Prostate gland (tissue), 2 donors: ENCODE measurements around the gene FAM241B. TPM values are rescaled to one million over a fixed set of nuclear protein-coding genes. Genes with fewer than 3 reads are reported as not detected.

ENCODE experiments used
- DNase-seq: peaks from one replicate; pipeline ENCODE4 v3.0.0-alpha.2; 2019; ENCODE audit warnings: low spot score
- H3K27ac ChIP-seq, 2 donors: fragments of 200-600 bp; sonication (generic); 2 replicates each; pipeline ENCODE4 v1.5.1; 2017 to 2019
- H3K27me3 ChIP-seq: fragments of 200-600 bp; sonication (generic); replicated peaks from 2 replicates; pipeline ENCODE4 v1.5.1; 2019; ENCODE audit not compliant: insufficient read depth
- H3K36me3 ChIP-seq, 2 donors: fragments of 200-600 bp; sonication (generic); 1 replicate in 1 of 2; 2 replicates in 1 of 2; pipeline versions ENCODE4 v1.5.1 to v1.8.1; 2017 to 2019
- H3K4me1 ChIP-seq: fragments of 200-600 bp; sonication (generic); replicated peaks from 2 replicates; pipeline ENCODE4 v1.5.1; 2019
- H3K4me3 ChIP-seq, 2 donors: fragments of 200-600 bp; sonication (generic); 2 replicates each; pipeline ENCODE4 v1.5.1; 2017 to 2019
- H3K9me3 ChIP-seq: fragments of 200-600 bp; sonication (generic); 2 replicates; pipeline ENCODE4 v1.5.1; 2017
- POLR2A ChIP-seq: fragments of 450-650 bp; IDR thresholded peaks from one replicate; pipeline ENCODE4 v1.6.1; 2016; ENCODE audit warnings: antibody characterized with exemption, mild to moderate bottlenecking
- POLR2AphosphoS5 ChIP-seq: sonication (generic); formaldehyde crosslinking; IDR thresholded peaks from one replicate; pipeline ENCODE4 v1.6.1; 2017; ENCODE audit warnings: antibody characterized with exemption
- WGBS: methylation state at CpG from one replicate; pipeline ENCODE4 v1.1.5; 2018; 5-methylcytosine and 5-hydroxymethylcytosine counted together
- intact Hi-C: fragments of 100-400 bp; cut with DNase I; formaldehyde crosslinking; loops from one replicate; pipeline ENCODE4 v1.14.2; 2022
- total RNA-seq, 2 donors: library from RNA; depleted of rRNA; stranded (reverse); fragments of >200 nt; gene quantifications; one replicate each; pipeline ENCODE4 v1.1.0, GENCODE V29; 2016
- TF ChIP-seq, protein P1 (sequence below), 4 experiments: fragments of 200-600 bp in 2 of 4; fragments of 450-650 bp in 2 of 4; sonication (generic) in 2 of 4; IDR thresholded peaks; 1 replicate in 3 of 4; 2 replicates in 1 of 4; pipeline ENCODE4 v1.5.1; 2016 to 2019; ENCODE audit warnings: antibody characterized with exemption in 4 of 4, mild to moderate bottlenecking in 2 of 4, moderate library complexity in 2 of 4

FAM241B gene
- total RNA-seq, 2 donors from 2014 or later, result 6.8 to 13.4 TPM

DNA sequence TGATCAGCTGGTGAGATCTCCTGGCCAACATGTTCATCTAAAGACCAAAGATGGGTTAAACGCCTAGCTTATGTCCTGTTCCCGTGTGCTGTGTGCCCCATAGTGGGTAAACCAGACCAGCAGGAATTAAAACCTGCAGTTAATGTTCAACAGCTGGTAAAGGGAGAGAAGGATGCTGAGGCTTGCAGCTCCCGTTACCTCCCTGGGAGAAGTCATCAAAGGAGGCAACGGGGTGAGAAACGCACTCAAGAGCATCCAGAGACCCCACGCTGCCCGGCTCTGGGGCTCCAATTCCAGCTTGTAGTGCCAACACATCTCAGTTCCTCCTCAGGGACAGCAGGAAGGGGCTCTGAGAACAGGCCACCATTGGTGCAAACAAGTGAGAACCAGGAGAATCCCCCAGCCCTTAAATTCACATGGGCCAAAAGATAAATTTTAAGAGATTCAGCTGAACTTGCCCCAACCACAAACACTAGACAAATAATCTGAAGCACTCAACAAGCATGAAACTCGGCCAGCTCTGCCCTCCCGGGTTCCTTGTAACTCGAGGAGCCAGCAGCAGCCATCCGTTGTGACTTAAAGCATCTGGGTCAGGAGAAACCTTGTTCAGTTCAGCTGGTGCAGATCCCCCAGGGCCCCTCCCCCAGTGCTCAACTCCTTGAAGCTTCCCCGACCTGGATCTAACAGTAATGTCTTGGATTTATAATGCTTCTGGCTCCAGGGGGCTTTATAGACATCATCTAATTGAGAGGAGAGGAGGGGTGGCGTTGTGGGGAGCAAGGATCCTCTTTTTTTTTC is 29.4 kb downstream of the FAM241B start:
- Histone ChIP-seq H3K4me3 (no peak overlapping the region), H3K27me3 (no peaks in the 10 kb centered on the region), H3K4me1 (no peaks in the 10 kb centered on the region), H3K27ac (no peak overlapping the region), H3K36me3 (no peaks in the 10 kb centered on the region), H3K9me3 (no peaks in the 10 kb centered on the region)
- TF ChIP-seq POLR2A (no peak), POLR2AphosphoS5 (no peak)
- TF ChIP-seq, protein P1, sequence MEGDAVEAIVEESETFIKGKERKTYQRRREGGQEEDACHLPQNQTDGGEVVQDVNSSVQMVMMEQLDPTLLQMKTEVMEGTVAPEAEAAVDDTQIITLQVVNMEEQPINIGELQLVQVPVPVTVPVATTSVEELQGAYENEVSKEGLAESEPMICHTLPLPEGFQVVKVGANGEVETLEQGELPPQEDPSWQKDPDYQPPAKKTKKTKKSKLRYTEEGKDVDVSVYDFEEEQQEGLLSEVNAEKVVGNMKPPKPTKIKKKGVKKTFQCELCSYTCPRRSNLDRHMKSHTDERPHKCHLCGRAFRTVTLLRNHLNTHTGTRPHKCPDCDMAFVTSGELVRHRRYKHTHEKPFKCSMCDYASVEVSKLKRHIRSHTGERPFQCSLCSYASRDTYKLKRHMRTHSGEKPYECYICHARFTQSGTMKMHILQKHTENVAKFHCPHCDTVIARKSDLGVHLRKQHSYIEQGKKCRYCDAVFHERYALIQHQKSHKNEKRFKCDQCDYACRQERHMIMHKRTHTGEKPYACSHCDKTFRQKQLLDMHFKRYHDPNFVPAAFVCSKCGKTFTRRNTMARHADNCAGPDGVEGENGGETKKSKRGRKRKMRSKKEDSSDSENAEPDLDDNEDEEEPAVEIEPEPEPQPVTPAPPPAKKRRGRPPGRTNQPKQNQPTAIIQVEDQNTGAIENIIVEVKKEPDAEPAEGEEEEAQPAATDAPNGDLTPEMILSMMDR (IDR thresholded peaks at IDR 0.05), result no peak
- 41% methylated on average over 13 of the region's 13 CpGs for WGBS
- no peak for DNase-seq
- intact Hi-C loops, result no loop called here

DNA sequence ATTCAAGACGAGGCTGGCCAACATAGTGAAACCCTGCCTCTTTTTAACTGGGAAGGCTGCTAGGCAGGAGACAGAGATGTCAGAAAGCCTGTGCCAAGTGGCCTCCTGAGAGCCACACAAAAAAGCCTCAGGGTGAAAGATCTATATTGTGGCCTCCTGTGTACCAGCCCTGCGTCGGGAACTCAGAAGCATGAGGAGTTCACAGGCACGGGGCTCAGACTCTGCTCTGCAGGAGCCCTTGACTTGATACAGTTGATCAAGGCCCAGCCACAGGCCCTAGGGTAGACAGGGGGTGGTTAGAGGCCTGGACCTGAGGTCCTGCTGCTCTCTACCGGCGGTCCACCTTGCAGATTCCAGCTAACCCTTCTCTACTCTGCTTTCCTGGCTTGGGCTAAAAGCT is 30.2 kb downstream of the FAM241B start:
- intact Hi-C loops, result no loop called here
- DNase-seq, result no peak
- no peaks in the 10 kb centered on the region for H3K27me3 ChIP-seq
- H3K9me3 ChIP-seq, result no peaks in the 10 kb centered on the region
- no peaks in the 10 kb centered on the region for H3K36me3 ChIP-seq
- WGBS, result 83% methylated on average over 6 of the region's 6 CpGs
- H3K27ac ChIP-seq, result no peak overlapping the region
- TF ChIP-seq, protein P1 (IDR thresholded peaks at IDR 0.05), result no peak
- TF ChIP-seq POLR2AphosphoS5, result no peak
- TF ChIP-seq POLR2A, result no peak
- no peak overlapping the region for H3K4me3 ChIP-seq
- H3K4me1 ChIP-seq, result no peaks in the 10 kb centered on the region

DNA sequence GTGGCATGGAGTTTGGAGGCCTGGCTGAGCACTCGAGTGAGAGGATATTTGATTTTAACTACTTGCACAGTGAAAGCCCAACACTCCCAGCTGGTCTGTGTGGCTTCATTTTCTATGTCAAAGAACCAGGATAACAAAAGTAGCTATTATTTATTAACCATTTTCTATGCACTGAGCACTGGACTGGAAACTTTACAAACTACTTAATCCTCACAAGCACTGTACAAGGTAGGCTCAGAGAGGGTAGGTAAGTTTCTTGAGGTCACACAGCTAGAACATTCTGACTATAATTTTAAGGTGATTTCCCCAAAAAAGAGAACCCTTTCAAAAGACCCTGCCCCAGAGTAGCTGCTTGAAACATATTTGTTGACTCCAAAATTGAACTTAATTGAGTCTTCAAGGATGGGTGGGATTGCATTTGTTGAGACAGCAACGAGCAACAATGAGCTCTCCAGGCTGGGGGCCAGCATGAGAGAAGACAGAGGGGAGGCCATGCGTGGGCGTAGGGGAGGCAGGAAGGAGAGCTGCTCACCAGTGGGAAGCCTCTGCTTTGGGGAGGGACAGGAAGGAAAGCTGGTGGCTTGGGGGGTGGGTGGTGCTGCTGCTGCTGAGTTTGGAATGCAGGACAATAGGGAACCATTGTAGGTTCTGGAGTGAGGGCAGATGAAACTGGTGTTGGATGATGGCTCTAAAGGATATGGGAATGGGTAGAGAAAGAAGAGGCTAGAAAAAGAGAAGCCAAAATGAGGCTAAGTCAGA is 31.5 kb downstream of the FAM241B start:
- H3K27ac ChIP-seq, result no peak overlapping the region
- no peaks in the 10 kb centered on the region for H3K4me1 ChIP-seq
- H3K36me3 ChIP-seq, result no peaks in the 10 kb centered on the region
- WGBS, result 57% methylated on average over 4 of the region's 4 CpGs
- TF ChIP-seq, protein P1 (IDR thresholded peaks at IDR 0.05), result no peak
- TF ChIP-seq POLR2A (no peak), POLR2AphosphoS5 (no peak)
- no peaks in the 10 kb centered on the region for H3K27me3 ChIP-seq
- no peak overlapping the region for H3K4me3 ChIP-seq
- no peaks in the 10 kb centered on the region for H3K9me3 ChIP-seq
- intact Hi-C loops, result no loop called here
- DNase-seq, result no peak

DNA sequence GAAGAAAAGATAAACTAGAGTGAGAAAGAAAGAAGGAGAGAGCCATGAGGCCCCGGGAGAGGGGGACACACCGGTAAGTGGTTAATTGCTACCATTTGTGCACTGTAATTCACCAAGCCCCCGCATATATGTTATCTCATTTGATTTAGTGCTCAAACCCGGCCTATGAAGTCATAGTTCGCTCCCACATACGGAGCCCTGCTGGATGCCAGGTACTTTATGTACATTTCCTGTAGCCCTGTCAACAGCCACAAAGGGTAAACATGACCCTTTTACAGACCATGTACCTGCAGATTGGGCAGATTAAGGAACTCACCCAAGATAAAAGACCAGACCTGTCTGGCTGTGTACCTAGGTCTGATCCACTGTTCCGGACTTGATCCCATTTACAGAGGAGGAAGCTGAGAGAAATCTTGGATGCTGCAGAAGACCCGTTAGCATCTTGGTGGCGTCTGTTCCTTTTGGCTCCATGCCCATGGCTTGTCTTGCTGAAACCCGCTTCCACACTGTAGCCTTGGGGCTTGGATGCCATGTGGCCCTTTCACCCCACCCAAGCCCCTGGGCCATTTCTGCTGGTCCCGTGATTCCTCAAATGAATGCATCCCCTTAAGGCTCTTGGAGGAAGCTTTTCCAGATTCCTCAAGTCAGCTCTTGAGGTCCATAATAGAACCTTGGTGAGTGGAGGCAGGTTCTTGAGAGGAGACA is 32.3 kb downstream of the FAM241B start:
- no peak overlapping the region for H3K4me3 ChIP-seq
- H3K9me3 ChIP-seq, result no peaks in the 10 kb centered on the region
- intact Hi-C loops, result no loop called here
- 45% methylated on average over 11 of the region's 11 CpGs for WGBS
- H3K27me3 ChIP-seq, result no peaks in the 10 kb centered on the region
- H3K4me1 ChIP-seq, result no peaks in the 10 kb centered on the region
- H3K27ac ChIP-seq, result no peak overlapping the region
- H3K36me3 ChIP-seq, result no peaks in the 10 kb centered on the region
- DNase-seq, result no peak
- TF ChIP-seq POLR2AphosphoS5 (no peak), POLR2A (no peak)
- TF ChIP-seq, protein P1 (IDR thresholded peaks at IDR 0.05), result no peak
